Measurements from ENCODE around the gene PDSS1.
"Not testable (repeated sequence)": the region's sequence is repeated elsewhere in the genome, so short reads cannot be mapped to it uniquely, and the experiment has no call there.

GRCh38 chr10:26684667-26685264 is 12.7 kb upstream of the PDSS1 start:
- not testable (repeated sequence) for TF ChIP-seq EP300 (IDR thresholded peaks at IDR 0.05; ENCODE audit: borderline replicate concordance); REST (IDR thresholded peaks at IDR 0.05; ENCODE audit: low read depth); FOXM1 (IDR thresholded peaks at IDR 0.05; ENCODE audit: borderline replicate concordance, low read depth); ZBTB7A (IDR thresholded peaks at IDR 0.05; ENCODE audit: low read depth); TAF1 (IDR thresholded peaks at IDR 0.05; ENCODE audit: low read depth); MAX (IDR thresholded peaks at IDR 0.05); USF1 (IDR thresholded peaks at IDR 0.05); EGR1 (IDR thresholded peaks at IDR 0.05); NFIC (IDR thresholded peaks at IDR 0.05); YY1 (IDR thresholded peaks at IDR 0.05; ENCODE audit: low read depth)
- peak; percentile 34; the same call in 1 of the 2 replicates for TF ChIP-seq RAD21 (IDR thresholded peaks at IDR 0.05; ENCODE audit: low read depth)

Data from Ishikawa (cell line).